ENCODE data around the gene ADGRD1. TPM values are rescaled to one million over a fixed set of nuclear protein-coding genes. Genes with fewer than 3 reads are reported as not detected.

The ADGRD1 gene
- total and polyA plus RNA-seq, 2 of the 8 experiments (the other 6 are each of a cell fraction or from before 2014, with no cell fraction given), result 0.36 to 0.48 TPM

- Histone ChIP-seq H3K4ac (replicated peaks; ENCODE audit: insufficient read length, low read depth, low read length) (no peak overlapping the region), H3K79me2 (ENCODE audit: control insufficient read depth in 1 of 2, insufficient read depth in 2 of 2, low read length in 2 of 2) (no peaks in the 10 kb centered on the region), H3K79me1 (ENCODE audit: low read depth, low read length) (no peaks in the 10 kb centered on the region), H3K27ac (ENCODE audit: low read depth, low read length) (no peak overlapping the region), H3K56ac (replicated peaks; ENCODE audit: insufficient read length, low read depth, low read length) (no peak overlapping the region), H3K9me3 (ENCODE audit: insufficient read depth in 2 of 2, low read depth in 1 of 2, low read length in 1 of 2) (no peaks in the 10 kb centered on the region), H3K9ac (replicated peaks in 1 of 4; ENCODE audit: extremely low read depth in 1 of 4, low read depth in 3 of 4, low read length in 3 of 4) (no peak overlapping the region), H4K91ac (replicated peaks; ENCODE audit: insufficient read length, low read length) (no peak overlapping the region), H4K20me1 (replicated peaks in 1 of 2; ENCODE audit: control insufficient read depth in 1 of 2, insufficient read depth in 2 of 2, low read length in 2 of 2) (no peaks in the 10 kb centered on the region), H2AFZ (ENCODE audit: low read length) (0 out of 2 replicates have a peak overlapping the region, but pooled peaks have one; percentile 40), H2BK5ac (ENCODE audit: low read depth, low read length) (no peak overlapping the region), H3K23me2 (ENCODE audit: low read depth, low read length) (no peaks in the 10 kb centered on the region), H3K23ac (ENCODE audit: insufficient read length) (no peak overlapping the region), H3K27me3 (replicated peaks in 1 of 4; ENCODE audit: control insufficient read depth in 3 of 4, extremely low read depth in 1 of 4, insufficient read depth in 3 of 4, low read length in 3 of 4) (peaks cover 0 to 3% (median 1%) of the 10 kb centered on the region in 4 experiments; a peak in 3 of 7 replicates), H2BK12ac (ENCODE audit: low read depth, low read length) (no peak overlapping the region), H3K36me3 (ENCODE audit: control insufficient read depth in 2 of 4, insufficient read depth in 4 of 4, low read length in 3 of 4) (no peaks in the 10 kb centered on the region), H2BK20ac (ENCODE audit: low read length) (peak overlapping the region; percentile 49; the same call in 1 of the 2 replicates), H4K8ac (ENCODE audit: extremely low read depth, insufficient read depth, low read length) (0 out of 2 replicates have a peak overlapping the region, but pooled peaks have one; percentile 80), H3K4me3 (ENCODE audit: extremely low read depth in 1 of 4, insufficient read depth in 2 of 4, low read depth in 3 of 4, low read length in 4 of 4) (no peak overlapping the region), H2AK5ac (ENCODE audit: low read depth, low read length) (no peak overlapping the region), H2BK120ac (replicated peaks; ENCODE audit: low read depth, low read length) (no peak overlapping the region), H3K4me2 (ENCODE audit: insufficient read depth in 1 of 2, low read depth in 2 of 2, low read length in 2 of 2) (no peak overlapping the region), H3K18ac (ENCODE audit: extremely low read depth, low read length) (no peak overlapping the region), H2BK15ac (ENCODE audit: low read length) (peak overlapping the region; percentile 6; the same call in 1 of the 2 replicates), H3K14ac (ENCODE audit: insufficient read length) (no peak overlapping the region), H4K5ac (ENCODE audit: insufficient read length, low read depth, low read length) (no peak overlapping the region), H3K4me1 (replicated peaks in 1 of 4; ENCODE audit: control insufficient read depth in 3 of 4, insufficient read depth in 4 of 4, low read length in 3 of 4) (peaks cover 6 to 30% (median 7%) of the 10 kb centered on the region in 4 experiments; a peak in 6 of 7 replicates)
- 87% methylated on average over 13 of the region's 13 CpGs; no CpG with 5 or more reads in 1 of the 2 experiments for WGBS, 2 experiments (ENCODE audit: extremely low coverage in 1 of 2, insufficient coverage in 1 of 2, insufficient read length in 1 of 2, insufficient replicate concordance in 2 of 2, low coverage in 1 of 2, low lambda C conversion rate in 2 of 2, missing lambda C conversion rate in 1 of 2)
- POLR2A ChIA-PET (ENCODE audit: partially characterized antibody), result no interaction called here
- DNase-seq (ENCODE audit: low read depth in 1 of 2, low spot score in 2 of 2) (no peak), FAIRE-seq (no peak)
- CTCF ChIA-PET (ENCODE audit: partially characterized antibody), result interaction anchor here (1.0 to 2.5 kb wide), 2 partner anchors 11 to 24 kb away, joined by 4 to 5 read pairs; no protein-coding TSS in a partner anchor
- no peak for TF ChIP-seq HDAC2 (IDR thresholded peaks at IDR 0.05; ENCODE audit: borderline replicate concordance in 1 of 2, low read depth in 2 of 2, low read length in 2 of 2)
- no peak for TF ChIP-seq FOSL1 (IDR thresholded peaks at IDR 0.05; ENCODE audit: insufficient read depth, low read depth, low read length)
- TF ChIP-seq SIN3A (conservative IDR thresholded peaks at IDR 0.05 in 1 of 2, IDR thresholded peaks at IDR 0.05 in 1 of 2; ENCODE audit: low read depth in 1 of 2, low read length in 2 of 2), result no peak
- no peak for TF ChIP-seq SP2 (IDR thresholded peaks at IDR 0.05; ENCODE audit: low read length)
- no peak for TF ChIP-seq EZH2 (IDR thresholded peaks at IDR 0.05; ENCODE audit: low read depth, low read length, severe bottlenecking)
- TF ChIP-seq KDM5A (IDR thresholded peaks at IDR 0.05; ENCODE audit: low read length), result no peak
- no peak for TF ChIP-seq CBX8 (IDR thresholded peaks at IDR 0.05; ENCODE audit: borderline replicate concordance, low read depth, low read length)
- TF ChIP-seq TAF1 (IDR thresholded peaks at IDR 0.05; ENCODE audit: low read depth, low read length), result no peak
- TF ChIP-seq CTBP2 (IDR thresholded peaks at IDR 0.05; ENCODE audit: borderline replicate concordance, insufficient read depth, insufficient read length, low read length), result no peak
- TF ChIP-seq ZNF274 (IDR thresholded peaks at IDR 0.05; ENCODE audit: borderline replicate concordance, extremely low read depth, low read length), result no peak
Observed at GRCh38 chr12:130951636-130952035, 2.1 kb upstream of the ADGRD1 start.

Measured in H1 (cell line).